GM21390 (cell line): Measurements from ENCODE around the gene OR52B2.
A peak's percentile ranks its signal among the peaks of the same experiment; 100 is the strongest.

Experiments
- ATAC-seq: cut with Tn5 transposase; IDR thresholded peaks from one replicate; pipeline ENCODE4 v1.9.1; 2021; ENCODE audit not compliant: unreplicated experiment

Gene OR52B2

DNA sequence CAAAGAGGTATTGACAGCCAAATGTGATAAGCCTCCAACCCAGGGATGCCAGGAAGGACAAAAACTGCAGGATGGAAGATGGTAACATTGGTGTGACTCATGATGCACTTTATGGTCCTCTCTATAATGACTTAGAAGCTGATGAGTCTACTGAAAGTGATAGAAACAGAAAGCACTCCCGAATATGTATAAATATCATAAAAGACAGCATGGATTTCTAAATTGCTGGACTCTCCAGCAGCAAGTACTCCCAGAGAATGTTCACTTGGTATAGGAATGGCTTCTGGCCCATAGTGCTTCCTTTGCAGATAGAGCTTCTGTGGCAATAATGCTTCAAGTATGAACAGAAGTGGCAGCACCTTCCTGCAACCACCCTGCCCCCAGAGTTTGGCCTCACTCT, at the start of gene OR52B2:
OR52B2 (minus strand) TSS at position 101 of the 400 bp plus-strand sequence; CDS start at position 101, 0 bp downstream.
- ATAC-seq = no peak

DNA sequence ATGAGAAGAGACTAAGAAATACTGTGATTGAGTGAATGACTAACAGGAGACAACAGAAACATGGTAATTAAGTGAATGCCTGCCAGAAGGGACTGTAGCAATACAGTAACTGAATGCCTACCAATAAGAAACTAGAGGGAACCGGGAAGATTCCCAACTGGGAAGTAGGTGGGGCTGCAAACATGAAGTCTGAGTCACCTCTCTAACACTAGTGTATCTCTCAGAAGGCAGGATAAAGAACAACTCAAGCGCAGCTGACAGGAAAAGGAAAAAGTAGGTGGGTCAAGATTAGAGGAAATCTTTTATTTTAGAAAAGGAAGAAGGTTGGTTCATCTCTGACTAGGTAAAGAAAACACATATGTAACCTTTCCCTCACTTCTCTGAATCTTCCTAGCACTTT, 49.2 kb upstream of the OR52B2 start:
- no peak for ATAC-seq

DNA sequence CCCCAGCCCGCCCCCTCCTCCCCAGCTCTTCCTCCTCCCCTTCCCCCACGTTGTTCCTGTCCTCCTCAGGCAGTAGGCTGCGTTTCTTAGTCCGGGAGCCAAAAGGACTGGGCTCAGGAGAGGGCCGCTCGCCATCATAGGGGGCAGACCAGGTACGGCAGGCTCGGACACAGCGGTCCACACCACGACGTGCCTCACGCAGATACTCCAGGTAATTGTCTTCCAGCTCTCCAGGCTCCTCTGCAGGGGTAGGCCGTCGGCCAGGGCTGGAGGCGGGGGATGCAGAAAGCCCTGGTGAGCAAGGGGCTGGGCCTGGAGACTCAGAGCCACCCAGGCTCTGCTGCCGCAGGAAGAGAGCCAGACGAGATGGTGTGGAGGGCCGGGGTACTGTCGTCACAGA, 47.6 kb upstream of the OR52B2 start:
- no peak for ATAC-seq

DNA sequence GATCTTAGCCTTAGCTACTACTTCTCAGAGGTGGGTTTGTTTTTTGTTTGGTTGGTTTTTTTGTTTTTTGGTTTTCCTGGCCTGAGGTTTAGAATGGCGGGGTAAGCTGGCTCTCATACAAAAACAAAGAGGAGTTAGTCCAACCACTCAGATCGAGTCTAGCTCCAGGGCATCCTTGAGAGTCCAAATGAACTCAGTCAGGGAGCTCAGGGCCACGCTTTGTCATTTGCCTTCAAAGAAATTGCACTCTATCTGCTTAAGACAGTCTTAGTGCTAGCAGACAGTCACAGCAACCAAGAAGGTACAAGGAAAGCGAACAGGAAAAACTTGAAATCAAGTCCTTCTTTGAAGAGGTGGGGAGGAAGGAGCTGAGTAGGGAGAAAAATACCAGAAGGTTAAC, 46.4 kb upstream of the OR52B2 start:
- no peak for ATAC-seq

DNA sequence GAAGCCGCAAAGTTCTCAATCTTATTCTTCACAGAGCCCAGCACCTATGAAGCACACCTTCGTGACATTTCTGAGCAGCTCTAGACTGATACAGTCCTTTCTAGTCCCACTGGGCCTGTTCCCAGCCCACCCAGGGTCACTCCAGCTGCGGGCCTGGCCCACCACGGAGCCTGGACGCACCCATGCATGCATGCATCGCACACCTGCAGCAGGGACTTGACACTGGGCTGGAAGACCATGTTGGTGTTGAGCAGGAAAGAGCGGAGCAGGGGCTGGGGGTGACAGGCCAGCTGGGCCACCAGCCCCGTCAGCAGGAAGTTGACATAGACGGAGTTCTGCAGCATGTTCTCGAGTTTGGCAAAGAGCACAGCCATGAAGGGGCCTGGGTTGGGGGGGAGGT, 44.4 kb upstream of the OR52B2 start:
- ATAC-seq = no peak

DNA sequence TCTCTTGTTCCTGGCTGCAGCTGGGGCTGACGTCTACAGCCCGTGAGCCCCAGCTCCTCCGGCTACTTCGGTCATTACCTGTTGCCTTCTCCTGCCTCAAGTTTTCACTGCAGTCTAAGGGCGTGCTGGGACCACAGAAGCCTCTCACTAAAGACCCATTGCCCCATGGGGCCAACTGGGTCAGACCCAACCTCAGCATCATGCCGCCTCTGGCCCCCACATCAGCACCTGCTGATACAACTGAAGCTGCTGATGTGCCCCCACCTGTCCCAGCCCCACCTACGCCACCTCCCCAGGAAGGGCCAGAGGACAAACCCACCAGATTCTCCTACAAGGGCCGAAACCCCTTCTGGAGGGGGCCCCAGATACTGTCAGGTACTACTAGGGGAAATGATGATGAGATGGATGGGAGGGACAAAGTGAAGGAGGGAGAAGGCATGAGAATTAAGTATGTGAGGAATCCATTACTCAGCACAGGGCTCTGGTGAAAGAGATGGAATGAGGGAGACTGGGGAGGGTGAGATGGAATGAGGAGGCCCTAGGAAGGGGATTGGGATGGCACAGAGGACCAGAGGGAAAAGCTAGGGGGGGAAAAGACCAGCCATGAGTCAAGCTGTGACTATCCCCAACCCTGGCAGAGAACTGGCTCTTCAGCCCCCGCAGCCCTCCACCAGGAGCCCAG, 40.3 kb upstream of the OR52B2 start:
- ATAC-seq = no peak

DNA sequence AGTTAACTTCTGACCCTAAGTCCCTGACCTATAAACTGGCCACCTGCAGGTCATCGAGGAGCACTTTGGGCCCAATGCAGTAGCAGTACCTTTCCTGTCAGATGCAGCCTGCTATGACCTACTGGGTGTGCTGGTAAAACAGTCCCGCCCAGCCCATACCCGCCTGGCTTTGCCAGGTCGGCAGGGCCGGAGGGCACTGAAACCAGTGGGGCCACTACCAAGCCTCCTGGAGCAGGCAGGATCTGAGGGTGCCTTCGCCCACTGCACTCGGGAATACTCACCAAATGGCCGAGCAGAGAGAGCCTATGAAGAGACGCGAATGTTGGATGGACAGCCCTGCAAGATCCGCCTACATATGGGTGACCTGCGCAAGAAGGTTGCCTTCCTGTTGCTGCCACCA, 39.7 kb upstream of the OR52B2 start:
- ATAC-seq = no peak

DNA sequence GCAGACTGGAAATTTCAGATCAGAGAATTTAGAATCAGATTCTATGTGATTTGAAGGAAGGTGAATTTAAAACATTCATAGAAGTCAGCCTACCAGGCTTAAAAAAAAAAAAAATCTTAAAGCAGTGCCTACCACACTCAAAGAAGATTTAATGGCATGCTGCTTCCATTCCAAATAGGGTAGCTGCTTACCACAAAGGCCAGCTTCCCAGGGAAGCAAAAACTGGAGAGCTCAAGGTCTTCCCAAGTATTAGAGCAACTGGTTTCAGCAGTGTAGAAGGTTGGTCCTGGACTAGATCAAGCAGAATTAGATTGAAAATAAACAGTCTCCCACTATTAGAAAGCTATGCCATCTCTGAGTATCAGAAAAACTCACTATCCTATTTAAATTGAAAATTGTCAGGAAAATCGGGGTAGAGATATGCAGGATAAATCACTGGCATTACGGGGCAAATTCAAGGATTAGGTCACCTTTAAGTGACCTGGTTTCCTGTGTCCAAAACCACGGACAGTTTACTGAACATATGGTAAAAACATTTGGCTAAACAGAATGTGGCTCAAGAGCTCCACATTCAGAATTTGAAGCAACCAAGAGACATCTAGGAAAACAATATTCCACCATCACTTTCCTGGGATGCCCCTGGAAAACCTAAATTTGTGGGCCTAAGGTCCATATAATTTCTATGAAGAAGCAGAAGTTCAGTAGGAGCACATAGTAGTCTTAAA, 36.5 kb upstream of the OR52B2 start:
- ATAC-seq = no peak

DNA sequence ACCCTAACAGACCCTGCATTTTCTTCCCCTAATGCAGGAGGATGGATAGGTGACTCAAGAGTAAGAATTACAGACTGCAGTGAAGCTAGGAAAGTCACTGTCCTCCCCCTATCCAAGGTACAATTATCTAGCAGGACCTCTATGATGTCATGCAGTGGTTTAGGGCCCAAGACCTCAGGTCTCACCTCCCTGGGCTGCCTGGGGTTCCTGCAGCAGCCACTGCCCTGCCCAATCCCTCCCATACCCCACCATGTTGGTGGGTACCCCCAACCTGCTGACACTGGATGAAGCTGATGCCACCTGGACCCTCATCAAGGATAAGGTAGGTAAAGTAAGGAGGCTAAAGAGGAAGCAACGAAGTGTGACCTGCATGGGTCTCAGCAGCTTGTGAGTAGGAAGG, 35.2 kb upstream of the OR52B2 start, which contains the start of gene C11orf42:
C11orf42 (plus strand) TSS at position 192 of the 400 bp plus-strand sequence; CDS start at position 251, 59 bp downstream.
- no peak for ATAC-seq

DNA sequence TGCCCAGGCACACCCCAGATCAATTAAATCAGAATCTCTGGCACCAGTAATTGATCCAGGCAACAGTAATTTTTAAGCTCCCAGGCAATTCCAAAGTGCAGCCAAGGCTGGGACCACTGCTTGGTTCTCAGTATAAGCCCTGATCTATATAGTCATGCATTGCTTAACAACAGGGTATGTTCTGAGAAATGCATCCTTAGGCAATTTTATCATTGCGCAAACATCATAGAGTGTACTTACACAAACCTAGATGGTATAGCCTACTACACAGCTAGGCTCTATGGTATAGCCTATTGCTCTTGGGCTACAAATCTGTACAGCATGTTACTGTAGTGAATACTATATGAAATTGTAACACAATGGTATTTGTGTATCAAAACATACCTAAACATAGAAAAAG, 34.6 kb upstream of the OR52B2 start:
- no peak for ATAC-seq

DNA sequence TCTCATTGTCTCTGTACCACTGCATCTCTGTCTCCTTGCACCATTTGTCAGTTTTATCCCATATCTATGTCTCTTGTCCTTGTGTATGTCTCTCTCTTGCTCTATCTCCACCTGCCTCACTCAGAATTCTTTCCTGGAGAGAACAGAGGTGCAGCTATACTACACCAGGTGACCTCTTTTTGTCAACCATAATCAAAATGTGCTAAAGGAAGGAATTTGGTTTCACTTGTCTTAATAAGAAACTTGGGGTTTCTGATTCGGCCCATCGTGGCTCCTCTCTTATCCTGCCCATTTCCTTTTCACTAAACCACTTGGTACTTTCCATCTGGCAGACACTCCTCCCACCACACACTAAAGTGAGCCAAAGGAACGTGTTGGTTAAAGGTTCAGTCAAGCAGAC, 33.2 kb upstream of the OR52B2 start:
- peak; percentile 71 for ATAC-seq

DNA sequence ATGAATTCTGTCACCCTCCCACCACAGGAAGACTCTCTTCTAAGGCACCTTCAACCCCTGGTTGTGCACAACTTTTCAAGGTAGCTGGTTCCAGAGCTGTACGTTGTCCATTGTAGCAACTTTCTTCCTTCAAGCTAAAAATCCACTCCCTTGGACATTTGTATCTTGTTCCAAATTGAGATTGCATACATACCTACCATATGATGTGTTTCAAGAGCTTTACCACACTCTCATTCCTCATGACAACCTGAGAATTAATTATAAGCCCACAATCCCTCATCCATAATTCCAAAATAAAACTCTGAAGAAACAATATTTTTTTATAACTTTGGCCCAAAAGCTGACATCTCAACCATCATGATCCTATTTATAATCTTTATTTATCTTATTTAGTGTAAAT, 31.9 kb upstream of the OR52B2 start:
- ATAC-seq = no peak

DNA sequence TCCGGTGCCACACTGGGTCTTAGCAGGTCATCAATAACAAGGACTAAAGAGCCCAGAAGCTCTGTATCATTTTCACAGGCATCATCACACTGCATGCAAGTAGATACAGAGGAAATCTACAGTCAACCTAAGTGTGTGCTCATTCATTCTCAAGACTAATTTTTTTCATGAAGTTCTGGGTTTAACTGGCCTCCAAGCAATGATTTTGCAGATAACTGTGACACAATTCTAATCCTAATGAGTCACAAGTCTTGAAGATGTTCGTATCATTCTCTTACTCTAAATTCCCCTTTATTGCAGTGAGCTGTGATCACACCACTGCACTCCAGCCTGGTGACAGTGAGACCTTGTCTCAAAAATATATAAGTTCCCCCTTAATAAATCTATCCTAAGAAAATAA, 31.4 kb upstream of the OR52B2 start:
- no peak for ATAC-seq

DNA sequence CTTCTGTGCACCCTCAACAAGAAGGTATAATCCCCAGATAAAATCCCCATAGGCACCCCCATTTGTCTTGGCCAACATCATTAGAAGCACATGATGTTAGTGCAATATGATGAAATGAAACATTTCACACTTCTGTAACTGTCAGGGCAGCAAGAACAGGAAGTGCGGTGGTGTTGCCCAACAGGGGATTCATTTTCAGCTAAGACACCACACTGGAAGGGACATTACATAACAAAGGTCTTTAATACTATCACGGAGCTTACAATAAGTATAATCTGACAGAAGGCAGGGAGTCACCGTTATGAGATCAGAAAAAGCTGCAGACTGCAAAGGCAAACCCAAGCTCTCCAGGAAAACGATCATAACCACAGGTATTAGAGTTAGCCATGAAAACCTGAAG, 30.8 kb upstream of the OR52B2 start:
- no peak for ATAC-seq

DNA sequence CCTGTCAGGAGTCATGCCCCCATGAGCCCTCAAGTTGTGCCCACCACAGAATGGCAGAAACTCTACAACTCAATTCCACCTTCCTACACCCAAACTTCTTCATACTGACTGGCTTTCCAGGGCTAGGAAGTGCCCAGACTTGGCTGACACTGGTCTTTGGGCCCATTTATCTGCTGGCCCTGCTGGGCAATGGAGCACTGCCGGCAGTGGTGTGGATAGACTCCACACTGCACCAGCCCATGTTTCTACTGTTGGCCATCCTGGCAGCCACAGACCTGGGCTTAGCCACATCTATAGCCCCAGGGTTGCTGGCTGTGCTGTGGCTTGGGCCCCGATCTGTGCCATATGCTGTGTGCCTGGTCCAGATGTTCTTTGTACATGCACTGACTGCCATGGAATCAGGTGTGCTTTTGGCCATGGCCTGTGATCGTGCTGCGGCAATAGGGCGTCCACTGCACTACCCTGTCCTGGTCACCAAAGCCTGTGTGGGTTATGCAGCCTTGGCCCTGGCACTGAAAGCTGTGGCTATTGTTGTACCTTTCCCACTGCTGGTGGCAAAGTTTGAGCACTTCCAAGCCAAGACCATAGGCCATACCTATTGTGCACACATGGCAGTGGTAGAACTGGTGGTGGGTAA, 29.2 kb upstream of the OR52B2 start, which contains the start of gene OR52W1:
OR52W1 (plus strand) TSS at position 51 of the 637 bp plus-strand sequence; CDS start at position 51, 0 bp downstream.
- ATAC-seq = no peak

DNA sequence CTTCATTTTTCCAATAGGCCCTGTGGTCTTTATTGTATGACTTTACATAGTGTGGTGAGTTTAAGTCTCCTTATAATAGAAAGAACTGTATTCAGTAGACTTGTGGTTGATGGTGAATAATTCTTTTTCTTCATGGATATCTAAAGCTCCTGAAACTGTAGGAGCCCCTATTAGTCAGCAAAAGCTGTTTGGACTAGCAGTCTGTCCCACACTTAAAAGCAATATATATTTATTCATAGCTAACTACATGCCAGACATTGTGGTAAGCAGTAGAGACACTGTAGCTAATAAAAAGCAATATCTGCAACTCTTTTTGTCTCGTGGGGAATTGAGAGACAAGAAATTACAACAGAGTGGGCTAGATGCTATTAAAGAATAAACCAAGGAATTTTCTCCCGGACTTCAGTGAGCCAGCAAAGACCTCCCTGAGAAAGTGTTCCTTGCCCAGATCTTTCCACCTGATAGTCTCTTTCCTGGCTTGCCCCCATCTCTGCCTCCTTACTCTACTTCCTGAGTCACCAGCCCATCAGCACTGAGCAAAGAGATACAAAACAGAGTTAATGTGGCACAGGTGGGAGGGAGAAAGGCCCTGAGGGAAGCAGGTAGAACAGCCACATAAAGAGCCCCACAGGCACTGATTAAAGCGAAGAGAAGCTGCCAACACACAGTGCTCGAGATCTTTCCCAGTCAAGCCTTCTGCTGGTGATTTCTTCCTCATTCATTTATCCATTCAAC, 27.5 kb upstream of the OR52B2 start:
- no peak for ATAC-seq

DNA sequence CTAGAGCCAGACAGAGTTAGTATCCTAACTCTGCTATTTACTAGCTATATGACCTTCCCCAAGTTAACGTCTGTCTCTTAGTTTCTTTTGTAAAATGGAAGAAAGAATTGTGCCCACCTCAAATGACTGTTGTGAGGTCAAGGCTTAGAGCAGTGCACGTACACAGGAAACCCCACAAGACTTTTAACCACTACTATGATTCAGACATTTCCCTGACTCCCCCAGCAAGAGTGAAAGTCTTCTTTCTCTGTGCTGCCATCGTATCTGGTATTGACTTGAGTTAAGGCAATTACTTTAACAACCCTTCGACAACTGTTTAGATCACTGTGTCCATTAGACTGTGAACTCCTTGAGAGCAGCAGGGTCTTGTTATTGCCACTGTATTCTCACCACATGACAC, 26.3 kb upstream of the OR52B2 start:
- ATAC-seq = no peak

DNA sequence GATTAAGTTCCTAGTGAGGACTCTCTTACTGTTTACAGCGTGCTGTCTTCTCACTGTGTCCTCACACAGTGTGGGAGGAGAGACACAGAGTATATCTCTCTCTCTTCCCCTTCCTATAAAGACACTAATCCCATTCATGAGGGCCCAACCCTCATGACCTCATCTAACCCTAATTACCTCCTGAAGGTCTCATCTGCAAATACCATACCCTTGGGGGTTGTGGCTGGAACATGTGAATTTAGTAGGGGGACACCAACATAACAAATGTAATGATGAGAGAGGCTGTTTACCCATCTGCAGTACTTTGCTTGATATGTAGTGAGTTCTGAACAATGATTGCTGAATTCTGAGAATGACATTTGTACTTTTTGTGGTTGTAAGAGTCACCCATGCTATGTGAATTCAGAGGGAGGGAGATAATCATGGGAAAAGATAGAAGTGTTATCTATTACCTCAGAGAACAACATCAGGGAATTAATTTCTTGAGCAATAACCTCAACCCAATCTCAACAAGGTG, 24.0 kb upstream of the OR52B2 start:
- no peak for ATAC-seq

DNA sequence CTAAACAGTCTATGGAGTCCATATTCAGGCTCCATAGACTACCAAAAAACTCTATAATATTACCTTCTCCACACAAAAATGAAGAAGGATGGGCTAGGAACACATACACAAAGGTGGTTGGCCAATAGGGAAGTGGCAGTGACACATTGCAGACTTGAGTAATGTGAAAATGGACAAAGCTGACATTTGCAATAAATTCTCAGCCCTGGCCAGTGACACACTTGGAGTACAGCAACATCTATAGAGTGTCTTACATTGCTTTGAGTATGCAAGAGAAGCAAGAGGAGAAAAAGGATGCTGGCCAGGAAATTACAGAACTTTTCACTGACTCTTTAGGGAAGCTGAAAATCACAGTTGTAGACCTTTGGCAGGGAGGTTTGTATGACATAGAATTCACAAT, 21.6 kb upstream of the OR52B2 start:
- no peak for ATAC-seq

DNA sequence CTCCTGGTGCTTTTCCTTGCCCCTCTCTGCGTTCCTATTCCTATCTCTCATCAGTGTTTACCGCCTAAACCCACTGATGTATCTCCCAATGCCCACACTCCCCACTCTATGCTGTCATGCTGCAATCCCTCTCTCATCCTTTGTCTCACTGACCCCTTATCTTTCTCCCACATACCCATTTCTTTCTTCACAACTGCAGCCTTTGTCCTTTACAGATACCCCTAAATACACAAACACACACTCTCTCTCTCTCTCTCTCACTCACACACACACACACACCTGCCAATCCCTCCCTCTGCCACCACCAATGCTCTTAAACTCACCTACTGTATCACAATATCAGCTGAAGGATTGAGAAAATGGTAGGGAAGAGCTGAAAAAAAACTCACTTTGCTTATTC, 5.3 kb upstream of the OR52B2 start:
- ATAC-seq = no peak
